ENCODE data around the gene USP34.

GRCh38 chr2:61196671-61197070 is 274.2 kb downstream of the USP34 start:
- TF ChIP-seq POLR2A (IDR thresholded peaks at IDR 0.05), result no peak
- TF ChIP-seq CTCF (IDR thresholded peaks at IDR 0.05), result no peak
